COLO829 (cell line): ENCODE results near the gene UBE2R2.

ENCODE experiments used
- DNase-seq: peaks from one replicate; pipeline ENCODE4 v3.0.0; 2012; ENCODE audit warnings: low spot score

Gene UBE2R2

GRCh38 chr9:33884856-33885701 lies 68.1 kb downstream of the UBE2R2 start:
- no peak for DNase-seq

GRCh38 chr9:33885948-33886347 lies 69.0 kb downstream of the UBE2R2 start:
- no peak for DNase-seq

- DNase-seq = no peak
Measured at GRCh38 chr9:33893861-33894260, 76.9 kb downstream of the UBE2R2 start.

- DNase-seq = no peak
Measured at GRCh38 chr9:33894316-33894715, 77.4 kb downstream of the UBE2R2 start.

- no peak for DNase-seq
Measured at GRCh38 chr9:33903157-33903780, 86.3 kb downstream of the UBE2R2 start.

- no peak for DNase-seq
Measured at GRCh38 chr9:33905137-33905536, 88.2 kb downstream of the UBE2R2 start.

- no peak for DNase-seq
Measured at GRCh38 chr9:33906769-33907168, 89.8 kb downstream of the UBE2R2 start.

- no peak for DNase-seq
Measured at GRCh38 chr9:33907347-33907746, 90.4 kb downstream of the UBE2R2 start.

GRCh38 chr9:33908114-33908513 lies 91.2 kb downstream of the UBE2R2 start:
- DNase-seq = no peak

GRCh38 chr9:33908749-33909148 lies 91.8 kb downstream of the UBE2R2 start:
- no peak for DNase-seq

GRCh38 chr9:33913541-33913940 lies 96.6 kb downstream of the UBE2R2 start:
- DNase-seq = no peak

GRCh38 chr9:33914887-33915628 lies 98.1 kb downstream of the UBE2R2 start:
- no peak for DNase-seq

- DNase-seq = no peak
Measured at GRCh38 chr9:33917036-33917435, 100.1 kb downstream of the UBE2R2 start.

GRCh38 chr9:33919276-33919897 lies 102.4 kb downstream of the UBE2R2 start:
- DNase-seq = no peak

GRCh38 chr9:33921967-33922895 lies 105.3 kb downstream of the UBE2R2 start:
- DNase-seq = peak; percentile 35

GRCh38 chr9:33923079-33923478 lies 106.1 kb downstream of the UBE2R2 start:
- no peak for DNase-seq

- no peak for DNase-seq
Measured at GRCh38 chr9:33923998-33924701, 107.2 kb downstream of the UBE2R2 start.

- peak; percentile 50 for DNase-seq
Measured at GRCh38 chr9:33924978-33925797, 108.2 kb downstream of the UBE2R2 start.

- no peak for DNase-seq
Measured at GRCh38 chr9:33926746-33927485, 110.0 kb downstream of the UBE2R2 start.
